KOPT-K1 (cell line): Measurements from ENCODE around the gene NRGN.
"Not testable (repeated sequence)": the region's sequence is repeated elsewhere in the genome, so short reads cannot be mapped to it uniquely, and the experiment has no call there.

Source experiments
- H3K27ac ChIP-seq: fragments of 200-600 bp; sonication (generic); 2 replicates; pipeline ENCODE4 v1.5.1; 2016; ENCODE audit warnings: antibody characterized with exemption, mild to moderate bottlenecking, low read depth, low read length; ENCODE audit not compliant: poor library complexity, severe bottlenecking
- H3K36me3 ChIP-seq: fragments of 200-600 bp; sonication (generic); 2 replicates; pipeline ENCODE4 v1.5.1; 2017; ENCODE audit warnings: antibody characterized with exemption, mild to moderate bottlenecking, low read length, moderate library complexity; ENCODE audit not compliant: insufficient read depth
- H3K9me3 ChIP-seq: fragments of 200-600 bp; sonication (generic); 2 replicates; pipeline ENCODE4 v1.5.1; 2017; ENCODE audit warnings: antibody characterized with exemption, low read length, mild to moderate bottlenecking; ENCODE audit not compliant: insufficient read depth, poor library complexity, severe bottlenecking

The NRGN gene

GRCh38 chr11:124759266-124760204, 19.8 kb downstream of the NRGN start:
- H3K36me3 ChIP-seq: no peaks in the 10 kb centered on the region
- no peaks in the 10 kb centered on the region for H3K9me3 ChIP-seq
- no peak overlapping the region for H3K27ac ChIP-seq

- no peaks in the 10 kb centered on the region for H3K36me3 ChIP-seq
Observed at GRCh38 chr11:124760205-124760652, 20.5 kb downstream of the NRGN start.

GRCh38 chr11:124760806-124761205, 21.1 kb downstream of the NRGN start:
- Histone ChIP-seq H3K27ac (no peak overlapping the region), H3K36me3 (no peaks in the 10 kb centered on the region), H3K9me3 (no peaks in the 10 kb centered on the region)

More at GRCh38 chr11:124760205-124760652, 20.5 kb downstream of the NRGN start:
- Histone ChIP-seq H3K27ac (no peak overlapping the region), H3K9me3 (no peaks in the 10 kb centered on the region)

GRCh38 chr11:124761301-124762104, 21.8 kb downstream of the NRGN start:
- H3K36me3 ChIP-seq: 0 out of 2 replicates have a peak, but pooled peaks cover under 1% of the 10 kb centered on the region
- H3K27ac ChIP-seq: no peak overlapping the region
- H3K9me3 ChIP-seq: no peaks in the 10 kb centered on the region

- Histone ChIP-seq H3K36me3 (peaks cover 7% of the 10 kb centered on the region; the same call in 1 of the 2 replicates), H3K9me3 (no peaks in the 10 kb centered on the region), H3K27ac (no peak within 1 kb of the TSS)
Observed at GRCh38 chr11:124762105-124762623, 22.4 kb downstream of the NRGN start, which contains the start of gene ESAM. ESAM (minus strand) TSS chr11:124762290; CDS start chr11:124762154, 136 bp downstream.

- no peak overlapping the region for H3K27ac ChIP-seq
- peaks cover 12% of the 10 kb centered on the region; the same call in 1 of the 2 replicates for H3K36me3 ChIP-seq
- H3K9me3 ChIP-seq: no peaks in the 10 kb centered on the region
Observed at GRCh38 chr11:124762624-124763155, 22.9 kb downstream of the NRGN start.

- no peaks in the 10 kb centered on the region for H3K9me3 ChIP-seq
- H3K36me3 ChIP-seq: peaks cover 12% of the 10 kb centered on the region; the same call in 1 of the 2 replicates
- H3K27ac ChIP-seq: no peak overlapping the region
Observed at GRCh38 chr11:124763156-124763947, 23.6 kb downstream of the NRGN start.

GRCh38 chr11:124766156-124766555, 26.4 kb downstream of the NRGN start:
- peaks cover 14% of the 10 kb centered on the region for H3K36me3 ChIP-seq
- H3K9me3 ChIP-seq: no peaks in the 10 kb centered on the region
- H3K27ac ChIP-seq: no peak overlapping the region

GRCh38 chr11:124768914-124769313, 29.2 kb downstream of the NRGN start:
- Histone ChIP-seq H3K36me3 (peaks cover 21% of the 10 kb centered on the region), H3K9me3 (no peaks in the 10 kb centered on the region), H3K27ac (no peak overlapping the region)

- no peaks in the 10 kb centered on the region for H3K9me3 ChIP-seq
- no peak overlapping the region for H3K27ac ChIP-seq
- peaks cover 21% of the 10 kb centered on the region for H3K36me3 ChIP-seq
Observed at GRCh38 chr11:124769806-124770774, 30.3 kb downstream of the NRGN start.

- not testable (repeated sequence) for H3K27ac ChIP-seq, H3K9me3 ChIP-seq
- peaks cover 21% of the 10 kb centered on the region for H3K36me3 ChIP-seq
Observed at GRCh38 chr11:124770959-124771358, 31.2 kb downstream of the NRGN start.

GRCh38 chr11:124776865-124777645, 37.3 kb downstream of the NRGN start:
- H3K36me3 ChIP-seq: no peaks in the 10 kb centered on the region
- H3K9me3 ChIP-seq: no peaks in the 10 kb centered on the region
- H3K27ac ChIP-seq: no peak overlapping the region

- H3K27ac ChIP-seq: no peak overlapping the region
- H3K9me3 ChIP-seq: no peaks in the 10 kb centered on the region
- no peaks in the 10 kb centered on the region for H3K36me3 ChIP-seq
Observed at GRCh38 chr11:124778281-124778680, 38.5 kb downstream of the NRGN start.
